PC-9 (cell line): ENCODE measurements around the gene UST. TPM values are rescaled to one million over a fixed set of nuclear protein-coding genes. Genes with fewer than 3 reads are reported as not detected.

Source experiments
- BruUV-seq: library from RNA; stranded (reverse); fragments of 400-500 nt; replicated peaks from 2 replicates; lab custom pipeline; 2021; lab: Mats Ljungman, UMichigan
- CTCF ChIA-PET: fragments of 300-600 bp; sonication (Branson Sonifier 250); formaldehyde crosslinking; loops from one replicate; lab custom pipeline; 2022; ENCODE audit warnings: antibody characterized with exemption; lab: Charles Lee
- POLR2A ChIA-PET: fragments of 300-600 bp; sonication (Branson Sonifier 250); formaldehyde crosslinking; loops from one replicate; lab custom pipeline; 2022; ENCODE audit warnings: antibody characterized with exemption; ENCODE audit not compliant: unreplicated experiment; lab: Charles Lee
- DNase-seq, 2 experiments: peaks; one replicate each; pipeline versions ENCODE4 v3.0.0 to v3.0.0-alpha.2; 2015 to 2022; ENCODE audit warnings: mixed read lengths in 1 of 2
- H2AFZ ChIP-seq: fragments of 200-600 bp; sonication (generic); 2 replicates; pipeline ENCODE4 v1.8.1; 2017; ENCODE audit warnings: antibody characterized with exemption
- H3F3A ChIP-seq: fragments of 200-600 bp; sonication (generic); 2 replicates; pipeline ENCODE4 v1.8.1; 2017; ENCODE audit warnings: antibody characterized with exemption, mild to moderate bottlenecking, low read depth; ENCODE audit not compliant: insufficient read depth
- H3K27ac ChIP-seq: fragments of 200-600 bp; sonication (generic); 2 replicates; pipeline ENCODE4 v1.6.1; 2016; ENCODE audit warnings: mixed run types
- H3K27me3 ChIP-seq: fragments of 200-600 bp; sonication (generic); 2 replicates; pipeline ENCODE4 v1.6.1; 2016; ENCODE audit warnings: low read depth, mixed run types; ENCODE audit not compliant: insufficient read depth
- H3K36me3 ChIP-seq: fragments of 200-600 bp; sonication (generic); 2 replicates; pipeline ENCODE4 v1.6.1; 2016; ENCODE audit warnings: low read depth, mixed run types
- H3K4me1 ChIP-seq: fragments of 200-600 bp; sonication (generic); replicated peaks from 2 replicates; pipeline ENCODE4 v1.6.1; 2016; ENCODE audit warnings: mixed run types; ENCODE audit not compliant: insufficient read depth
- H3K4me2 ChIP-seq: fragments of 200-600 bp; sonication (generic); 2 replicates; pipeline ENCODE4 v1.6.1; 2017; ENCODE audit warnings: mixed run types
- H3K4me3 ChIP-seq: fragments of 200-600 bp; sonication (generic); 2 replicates; pipeline ENCODE4 v1.6.1; 2016; ENCODE audit warnings: mixed run types
- H3K79me2 ChIP-seq: fragments of 200-600 bp; sonication (generic); 2 replicates; pipeline ENCODE4 v1.6.1; 2017; ENCODE audit warnings: low read depth, mixed run types
- H3K9me2 ChIP-seq: fragments of 200-600 bp; sonication (generic); 2 replicates; pipeline ENCODE4 v1.8.1; 2017; ENCODE audit warnings: mild to moderate bottlenecking; ENCODE audit not compliant: insufficient read depth
- H3K9me3 ChIP-seq: fragments of 200-600 bp; sonication (generic); 2 replicates; pipeline ENCODE4 v1.8.1; 2016; ENCODE audit warnings: low read depth; ENCODE audit not compliant: insufficient read depth
- H4K20me1 ChIP-seq: fragments of 200-600 bp; sonication (generic); 2 replicates; pipeline ENCODE4 v1.8.1; 2017; ENCODE audit not compliant: insufficient read depth
- EZH2 ChIP-seq: fragments of 200-600 bp; sonication (generic); IDR thresholded peaks from 2 replicates; pipeline ENCODE4 v1.8.0; 2017; ENCODE audit warnings: antibody characterized with exemption, low read depth
- intact Hi-C: fragments of 100-400 bp; cut with micrococcal nuclease; formaldehyde crosslinking; loops from one replicate; pipeline ENCODE4 v1.10.0; 2022; ENCODE audit not compliant: unreplicated experiment
- total RNA-seq: library from RNA; stranded (reverse); gene quantifications from 2 replicates; pipeline ENCODE4 v1.2.3, GENCODE V29; 2021
- TF ChIP-seq, protein P1 (sequence below): fragments of 200-600 bp; sonication (generic); conservative IDR thresholded peaks from 2 replicates; pipeline ENCODE4 v1.6.1; 2017; ENCODE audit warnings: mixed run types, antibody characterized with exemption, mild to moderate bottlenecking, moderate library complexity

Gene UST
- total RNA-seq, 1 experiment from 2014 or later: 4.2 TPM

DNA sequence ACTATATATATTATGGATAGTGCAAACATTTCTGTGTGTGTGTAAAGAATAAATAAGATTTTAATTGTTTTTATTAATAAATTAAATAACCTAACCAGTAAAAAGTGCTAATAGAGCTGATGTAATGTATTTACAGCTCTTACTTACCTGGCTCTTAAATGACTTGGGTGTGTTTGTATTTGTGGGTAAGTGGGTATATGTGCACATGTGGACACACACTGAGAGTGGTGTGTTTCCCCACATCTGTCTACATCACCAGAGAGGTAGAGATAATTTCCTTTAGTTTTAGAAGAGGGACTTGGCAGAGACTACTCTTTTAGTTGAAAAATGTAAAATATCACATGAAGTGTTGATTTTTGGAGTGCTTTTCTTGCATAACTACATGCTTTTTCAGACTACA is 76.0 kb downstream of the UST start:
- no peaks in the 10 kb centered on the region for H3K4me1 ChIP-seq
- H4K20me1 ChIP-seq: no peaks in the 10 kb centered on the region
- no peaks in the 10 kb centered on the region for H3K9me2 ChIP-seq
- TF ChIP-seq EZH2: no peak
- TF ChIP-seq, protein P1, sequence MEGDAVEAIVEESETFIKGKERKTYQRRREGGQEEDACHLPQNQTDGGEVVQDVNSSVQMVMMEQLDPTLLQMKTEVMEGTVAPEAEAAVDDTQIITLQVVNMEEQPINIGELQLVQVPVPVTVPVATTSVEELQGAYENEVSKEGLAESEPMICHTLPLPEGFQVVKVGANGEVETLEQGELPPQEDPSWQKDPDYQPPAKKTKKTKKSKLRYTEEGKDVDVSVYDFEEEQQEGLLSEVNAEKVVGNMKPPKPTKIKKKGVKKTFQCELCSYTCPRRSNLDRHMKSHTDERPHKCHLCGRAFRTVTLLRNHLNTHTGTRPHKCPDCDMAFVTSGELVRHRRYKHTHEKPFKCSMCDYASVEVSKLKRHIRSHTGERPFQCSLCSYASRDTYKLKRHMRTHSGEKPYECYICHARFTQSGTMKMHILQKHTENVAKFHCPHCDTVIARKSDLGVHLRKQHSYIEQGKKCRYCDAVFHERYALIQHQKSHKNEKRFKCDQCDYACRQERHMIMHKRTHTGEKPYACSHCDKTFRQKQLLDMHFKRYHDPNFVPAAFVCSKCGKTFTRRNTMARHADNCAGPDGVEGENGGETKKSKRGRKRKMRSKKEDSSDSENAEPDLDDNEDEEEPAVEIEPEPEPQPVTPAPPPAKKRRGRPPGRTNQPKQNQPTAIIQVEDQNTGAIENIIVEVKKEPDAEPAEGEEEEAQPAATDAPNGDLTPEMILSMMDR: no peak
- no peak overlapping the region for H3K4me2 ChIP-seq
- no peaks in the 10 kb centered on the region for H3K27me3 ChIP-seq
- BruUV-seq: no TSS peak
- ChIA-PET CTCF (no interaction called here), POLR2A (no interaction called here)
- DNase-seq: no peak
- no peaks in the 10 kb centered on the region for H3F3A ChIP-seq
- H2AFZ ChIP-seq: no peak overlapping the region
- H3K9me3 ChIP-seq: no peaks in the 10 kb centered on the region
- no peaks in the 10 kb centered on the region for H3K79me2 ChIP-seq
- no peak overlapping the region for H3K4me3 ChIP-seq
- intact Hi-C loops: no loop called here
- no peak overlapping the region for H3K27ac ChIP-seq
- H3K36me3 ChIP-seq: no peaks in the 10 kb centered on the region

DNA sequence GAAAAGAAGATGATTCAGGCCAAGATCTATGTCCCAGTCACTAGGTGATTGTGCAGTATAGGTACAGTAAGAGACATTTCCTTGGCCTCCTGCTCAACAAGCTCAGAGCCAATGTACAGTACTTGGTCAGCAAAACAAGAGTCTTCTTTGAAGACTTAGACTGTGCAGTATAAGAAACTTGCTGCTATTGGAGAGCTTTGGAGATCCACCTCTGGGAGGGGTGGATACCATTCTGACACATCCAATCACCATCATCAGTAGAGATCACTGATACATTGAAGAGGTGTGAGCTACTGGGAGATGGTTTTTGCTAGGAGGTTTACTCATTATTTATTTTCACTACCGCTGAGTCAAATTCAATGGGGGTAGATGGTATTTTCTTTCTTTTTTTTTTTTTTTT is 77.5 kb downstream of the UST start:
- intact Hi-C loops: no loop called here
- no peaks in the 10 kb centered on the region for H3K79me2 ChIP-seq
- no peaks in the 10 kb centered on the region for H3K4me1 ChIP-seq
- H3K27me3 ChIP-seq: no peaks in the 10 kb centered on the region
- H3K9me3 ChIP-seq: no peaks in the 10 kb centered on the region
- BruUV-seq: no TSS peak
- H4K20me1 ChIP-seq: no peaks in the 10 kb centered on the region
- no peaks in the 10 kb centered on the region for H3F3A ChIP-seq
- no peak overlapping the region for H3K27ac ChIP-seq
- H3K9me2 ChIP-seq: no peaks in the 10 kb centered on the region
- no peak overlapping the region for H3K4me3 ChIP-seq
- no peak overlapping the region for H2AFZ ChIP-seq
- DNase-seq: no peak
- ChIA-PET CTCF (no interaction called here), POLR2A (no interaction called here)
- TF ChIP-seq EZH2: no peak
- TF ChIP-seq, protein P1: no peak
- H3K36me3 ChIP-seq: no peaks in the 10 kb centered on the region
- no peak overlapping the region for H3K4me2 ChIP-seq

- no peak for DNase-seq
- no peak overlapping the region for H3K4me2 ChIP-seq
- POLR2A ChIA-PET: no interaction called here
These were observed 78.1 kb downstream of the UST start for GRCh38 chr6:148824960-148825359.

GRCh38 chr6:148825492-148825891 is 78.7 kb downstream of the UST start:
- Histone ChIP-seq H3K9me3 (no peaks in the 10 kb centered on the region), H3F3A (no peaks in the 10 kb centered on the region), H3K4me2 (no peak overlapping the region), H2AFZ (no peak overlapping the region), H3K27me3 (no peaks in the 10 kb centered on the region), H3K79me2 (no peaks in the 10 kb centered on the region), H3K27ac (no peak overlapping the region), H3K36me3 (no peaks in the 10 kb centered on the region), H3K9me2 (no peaks in the 10 kb centered on the region), H3K4me1 (no peaks in the 10 kb centered on the region), H4K20me1 (no peaks in the 10 kb centered on the region), H3K4me3 (no peak overlapping the region)
- no TSS peak for BruUV-seq
- TF ChIP-seq, protein P1: no peak
- no peak for TF ChIP-seq EZH2
- ChIA-PET CTCF (no interaction called here), POLR2A (no interaction called here)
- no peak for DNase-seq
- intact Hi-C loops: no loop called here

More at GRCh38 chr6:148824960-148825359, 78.1 kb downstream of the UST start:
- H3K4me1 ChIP-seq: no peaks in the 10 kb centered on the region
- H3K27me3 ChIP-seq: no peaks in the 10 kb centered on the region
- no peak overlapping the region for H2AFZ ChIP-seq
- H3K9me3 ChIP-seq: no peaks in the 10 kb centered on the region
- H3K79me2 ChIP-seq: no peaks in the 10 kb centered on the region
- no peaks in the 10 kb centered on the region for H3K9me2 ChIP-seq
- BruUV-seq: no TSS peak
- H3K36me3 ChIP-seq: no peaks in the 10 kb centered on the region
- H3K27ac ChIP-seq: no peak overlapping the region
- no peak overlapping the region for H3K4me3 ChIP-seq
- H3F3A ChIP-seq: no peaks in the 10 kb centered on the region
- CTCF ChIA-PET: no interaction called here
- H4K20me1 ChIP-seq: no peaks in the 10 kb centered on the region
- intact Hi-C loops: no loop called here
- TF ChIP-seq EZH2: no peak
